NCI-H748 (cell line): ENCODE data around the gene PAQR7.

Experiments used
- DNase-seq: peaks from one replicate; lab custom pipeline; 2025; ENCODE audit not compliant: unreplicated experiment; lab: John Stamatoyannopoulos, UW

PAQR7 gene

DNA sequence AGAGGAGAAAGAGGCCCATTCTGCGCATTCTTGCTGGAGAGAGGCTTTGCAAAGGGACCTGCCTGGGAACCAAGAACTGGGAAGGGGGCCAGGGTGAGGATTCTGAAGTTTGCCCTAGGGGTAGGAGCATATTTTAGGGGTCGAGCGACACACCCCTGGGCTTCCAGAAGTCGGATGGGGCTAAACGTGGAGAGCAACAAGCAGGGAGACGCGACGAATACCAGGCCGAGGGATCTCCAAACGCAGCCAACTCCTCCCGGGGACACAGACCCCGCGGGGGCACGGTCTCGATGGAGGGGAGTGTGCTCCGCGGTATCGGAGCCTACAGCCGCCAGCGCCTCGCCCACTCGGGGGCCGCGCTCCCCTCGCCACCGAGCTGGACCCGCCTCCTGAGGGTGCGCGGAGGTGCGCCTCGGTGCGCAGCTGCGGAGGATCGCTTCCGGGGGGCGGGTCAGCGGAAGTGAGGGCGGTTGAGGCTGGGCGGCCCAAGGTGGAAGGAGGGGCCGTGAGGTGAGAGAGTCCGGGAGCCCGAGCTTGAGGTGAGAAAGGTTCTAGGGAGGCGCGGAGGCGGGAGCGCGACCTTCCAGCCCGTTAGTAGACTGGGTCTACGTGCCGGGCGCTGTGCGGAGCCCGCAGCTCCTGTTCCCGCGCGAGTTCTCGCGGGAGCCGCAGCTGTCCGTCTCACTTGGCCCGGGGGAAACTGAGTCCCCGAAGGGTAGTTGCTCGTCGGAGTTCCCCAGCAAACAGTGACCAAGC lies 55.8 kb downstream of the PAQR7 start, which contains the start of gene MTFR1L:
Gene MTFR1L (plus strand): TSS at position 464 of the 756 bp plus-strand sequence. CDS start 3,151 bp downstream, outside the sequence.
- DNase-seq, result peak; percentile 83

DNA sequence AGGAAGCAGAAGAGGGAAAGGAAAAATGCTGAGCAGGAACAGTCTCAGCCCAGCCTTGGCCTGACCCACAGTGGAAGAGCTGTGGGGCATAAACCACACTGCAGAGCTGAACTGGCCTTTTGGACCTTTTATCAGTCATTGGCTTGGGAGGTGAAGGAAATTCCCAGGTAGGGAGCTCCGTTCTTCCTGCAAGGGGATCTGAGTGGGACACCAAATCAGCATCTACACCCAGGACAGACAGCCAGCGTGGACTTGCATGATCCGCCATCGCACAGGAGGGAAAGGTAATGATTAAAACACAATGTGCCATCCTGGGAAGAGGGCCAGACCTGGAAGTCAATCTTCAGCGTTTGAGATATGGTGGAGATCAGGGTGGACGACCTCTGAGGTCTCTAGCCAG lies 56.9 kb downstream of the PAQR7 start:
- no peak for DNase-seq

DNA sequence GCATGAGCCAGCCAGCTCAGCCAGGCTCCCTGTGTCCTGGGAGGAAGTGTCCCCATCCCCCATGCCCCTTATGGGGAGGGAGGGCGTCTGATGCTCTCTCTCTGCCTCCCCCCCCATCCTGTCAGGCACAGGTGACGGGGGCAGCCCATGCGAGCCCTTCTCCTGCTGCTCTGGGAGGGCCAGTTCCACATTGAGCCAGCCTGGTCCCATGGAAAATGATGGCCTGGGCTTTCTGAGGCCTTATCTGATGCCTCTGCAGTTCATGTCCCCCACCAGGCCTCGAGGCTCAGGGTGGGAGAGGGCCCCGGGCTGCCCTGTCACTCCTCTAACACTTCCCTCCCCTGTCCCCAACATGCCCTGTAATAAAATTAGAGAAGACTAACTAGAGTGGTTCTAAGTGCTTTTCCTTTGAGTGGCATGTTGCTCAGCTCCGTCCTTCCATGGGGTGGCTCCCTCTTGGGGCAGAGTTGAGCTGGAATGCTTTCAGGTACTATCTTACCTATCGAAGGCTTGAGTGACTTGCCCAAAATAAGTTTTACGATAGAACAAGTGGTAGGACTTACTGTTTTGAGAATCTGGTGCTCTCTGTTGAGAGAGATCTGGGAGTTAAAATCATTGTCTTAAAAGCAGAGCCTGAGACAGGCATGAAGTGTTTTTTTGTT lies 57.5 kb downstream of the PAQR7 start:
- DNase-seq, result peak; percentile 5

DNA sequence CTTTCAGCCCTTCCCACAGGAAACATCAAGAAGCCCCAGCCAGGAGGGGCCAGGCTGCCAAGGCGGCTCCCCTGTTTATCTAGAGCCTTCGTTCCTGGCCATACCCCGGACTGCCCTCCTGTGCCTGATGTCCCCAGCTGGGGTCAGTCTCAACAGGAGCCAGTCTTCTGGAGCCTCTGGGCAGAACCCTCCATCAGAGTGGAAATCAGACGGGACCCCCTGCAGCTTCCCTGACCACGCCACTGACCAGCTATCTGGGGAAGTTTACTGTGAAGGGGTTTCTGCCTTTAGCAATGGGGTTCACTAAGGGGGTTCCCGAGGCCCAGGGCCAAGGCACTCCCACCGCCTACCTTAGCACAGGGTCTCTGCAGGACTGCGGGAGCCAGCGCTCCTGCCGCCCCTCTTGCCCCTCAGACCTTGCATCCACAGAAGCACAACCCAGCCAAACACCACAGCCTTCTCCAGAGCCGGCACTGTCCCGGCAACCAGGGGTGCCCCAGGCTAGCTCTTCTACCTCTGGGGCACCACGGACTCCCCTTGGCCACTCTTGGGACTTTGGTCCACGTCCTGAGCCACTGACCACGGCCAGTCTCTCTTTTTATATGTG lies 59.3 kb downstream of the PAQR7 start:
- no peak for DNase-seq

DNA sequence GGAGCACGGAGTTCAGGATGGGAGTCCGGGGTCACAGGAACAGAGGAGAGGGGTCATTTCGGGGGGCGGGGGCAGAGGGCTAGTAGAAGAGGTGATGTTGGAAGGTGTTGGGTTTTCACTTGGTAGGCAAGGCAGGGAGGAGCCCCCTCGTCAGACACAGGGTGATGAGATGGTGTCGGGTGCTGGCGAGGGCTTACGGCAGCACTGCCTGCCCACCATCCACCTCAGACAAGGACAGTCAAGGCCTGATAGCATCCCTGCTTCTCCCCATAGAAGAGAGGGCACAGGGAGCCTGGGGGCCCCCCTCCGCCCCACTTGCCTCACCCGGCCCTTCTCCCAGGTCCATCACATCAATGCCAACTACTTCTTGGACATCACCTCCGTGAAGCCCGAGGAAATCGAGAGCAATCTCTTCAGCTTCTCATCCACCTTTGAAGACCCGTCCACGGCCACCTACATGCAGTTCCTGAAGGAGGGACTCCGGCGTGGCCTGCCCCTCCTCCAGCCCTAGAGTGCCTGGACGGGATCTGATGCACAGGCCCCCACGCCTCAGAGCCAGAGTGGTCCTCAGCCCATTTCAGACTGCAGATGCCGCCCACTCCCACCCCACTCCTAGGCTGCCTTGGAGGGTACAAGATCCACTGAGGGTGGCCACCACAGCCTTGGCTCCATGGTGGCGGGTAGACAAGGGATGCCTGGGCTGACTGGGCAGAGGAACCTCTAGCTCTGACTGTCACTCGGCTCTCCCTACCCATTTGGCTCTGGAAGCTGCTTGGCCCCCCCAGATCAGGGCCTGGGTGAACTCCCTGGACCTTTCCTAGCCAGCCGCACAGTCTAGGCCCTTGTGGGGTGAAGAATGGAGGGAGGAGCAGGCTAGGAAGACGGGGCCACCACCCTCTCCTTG lies 60.0 kb downstream of the PAQR7 start:
- DNase-seq, result no peak

DNA sequence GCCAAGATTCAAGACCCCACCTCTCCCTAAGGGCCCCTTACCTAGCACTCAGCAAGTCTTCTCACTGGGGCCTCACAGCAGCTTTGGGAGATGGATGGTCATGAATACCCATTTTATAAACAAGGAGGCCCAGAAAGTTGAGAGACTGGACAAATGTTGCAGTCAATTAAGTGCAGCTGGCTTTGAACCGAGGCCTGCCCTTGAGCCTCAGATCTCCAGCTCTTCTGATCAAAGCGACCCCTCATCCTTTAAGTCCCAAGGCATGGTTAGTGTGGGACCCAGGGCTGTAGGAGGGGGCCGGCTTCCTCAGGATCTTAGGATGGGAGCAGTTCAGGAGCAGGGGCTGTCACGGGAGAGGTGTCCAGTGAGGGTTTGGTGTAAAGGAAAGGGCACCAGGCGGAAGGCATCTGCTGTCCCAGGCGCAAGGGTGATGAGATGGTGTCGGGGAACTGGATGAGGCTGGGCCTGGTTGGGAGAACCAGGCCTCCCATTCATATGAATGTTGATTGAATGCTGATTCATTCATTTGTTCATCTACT lies 60.9 kb downstream of the PAQR7 start:
- no peak for DNase-seq

DNA sequence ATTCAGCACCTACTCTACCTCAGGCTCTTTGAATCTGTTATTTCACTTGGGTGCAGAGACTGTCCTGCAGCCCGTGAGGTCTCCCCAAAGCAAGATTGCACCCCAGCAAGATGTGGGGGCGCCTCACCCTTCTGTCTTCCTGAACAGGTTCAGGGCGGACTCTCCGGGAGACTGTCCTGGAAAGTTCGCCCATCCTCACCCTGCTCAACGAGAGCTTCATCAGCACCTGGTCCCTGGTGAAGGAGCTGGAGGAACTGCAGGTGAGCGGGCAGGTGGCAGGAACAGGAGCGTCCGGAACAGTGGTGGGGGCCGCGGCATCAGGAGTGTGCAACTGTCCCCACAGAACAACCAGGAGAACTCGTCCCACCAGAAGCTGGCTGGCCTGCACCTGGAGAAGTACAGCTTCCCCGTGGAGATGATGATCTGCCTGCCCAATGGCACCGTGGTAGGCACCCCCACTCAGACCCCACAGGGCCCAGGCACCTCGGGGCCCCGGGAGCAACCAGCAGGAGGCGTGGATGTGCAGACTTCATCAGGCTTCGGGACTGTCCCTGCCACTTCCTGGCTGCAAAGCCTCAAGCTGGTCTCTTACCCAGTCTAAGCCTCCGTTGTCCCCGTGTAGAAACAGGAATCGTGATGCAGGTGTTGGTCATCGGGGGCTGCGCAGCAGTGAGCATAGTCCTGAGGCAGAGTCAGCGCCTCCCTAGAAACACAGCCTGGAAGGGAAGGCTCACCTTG lies 61.6 kb downstream of the PAQR7 start:
- no peak for DNase-seq

DNA sequence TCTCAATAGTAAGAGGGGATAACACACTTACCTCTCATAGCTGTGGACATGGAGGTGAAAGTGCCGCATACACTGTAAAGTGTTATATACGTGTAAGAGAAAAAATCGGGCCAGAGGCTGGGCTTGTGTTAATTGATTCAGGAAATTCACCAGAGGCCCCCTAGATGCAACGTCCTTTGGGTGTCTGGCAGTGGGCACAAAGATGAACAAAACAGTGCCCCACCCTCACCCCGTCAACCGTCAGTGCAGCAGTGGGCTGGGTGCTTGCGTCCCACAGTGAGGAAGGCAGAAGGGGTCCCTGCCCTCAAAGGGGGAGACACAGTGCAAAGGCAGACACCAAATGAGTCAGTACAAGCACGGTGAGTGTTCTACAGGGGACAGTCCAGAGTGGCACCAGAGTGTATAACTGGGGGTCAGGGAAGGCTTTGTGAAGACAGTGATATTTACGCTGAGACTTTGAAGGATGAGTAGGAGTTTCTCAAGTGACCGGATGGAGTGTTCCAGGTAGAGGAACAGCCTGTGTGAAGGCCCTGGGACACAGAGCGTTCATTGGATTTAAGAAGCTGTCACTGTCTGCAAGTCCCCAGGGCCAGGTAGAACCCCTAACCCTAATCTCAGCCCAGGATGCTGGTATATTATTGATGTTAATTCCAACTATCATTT lies 62.3 kb downstream of the PAQR7 start:
- no peak for DNase-seq
